DND-41 (cell line): ENCODE measurements around the gene OR6C4.
"Not testable (repeated sequence)": the region's sequence is repeated elsewhere in the genome, so short reads cannot be mapped to it uniquely, and the experiment has no call there.

Experiments
- ATAC-seq: fragments of 200-7000 bp; cut with Tn5 transposase; 3 replicates; pipeline ENCODE4 v1.9.1; 2021; ENCODE audit warnings: low read depth; ENCODE audit not compliant: insufficient read depth
- DNase-seq: peaks from one replicate; pipeline ENCODE4 v3.0.0-alpha.2; 2020
- H2AFZ ChIP-seq: 2 replicates; pipeline ENCODE4 v1.6.0; 2012; ENCODE audit warnings: low read depth, low read length
- H3K27ac ChIP-seq: 2 replicates; pipeline ENCODE4 v1.5.1; 2012; ENCODE audit warnings: low read length, inconsistent platforms
- H3K27me3 ChIP-seq: fragments of 200-600 bp; sonication (generic); 2 replicates; pipeline ENCODE4 v1.6.0; 2012; ENCODE audit warnings: low read length, mild to moderate bottlenecking, inconsistent platforms; ENCODE audit not compliant: insufficient read depth, poor library complexity
- H3K36me3 ChIP-seq: 2 replicates; pipeline ENCODE4 v1.5.1; 2012; ENCODE audit warnings: low read length, inconsistent platforms; ENCODE audit not compliant: insufficient read depth
- H3K4me1 ChIP-seq: 2 replicates; pipeline ENCODE4 v1.5.1; 2012; ENCODE audit warnings: mild to moderate bottlenecking, low read length; ENCODE audit not compliant: insufficient read depth
- H3K4me2 ChIP-seq: 2 replicates; pipeline ENCODE4 v1.6.0; 2012; ENCODE audit warnings: mild to moderate bottlenecking, moderate library complexity, low read length, inconsistent platforms; ENCODE audit not compliant: insufficient read depth
- H3K4me3 ChIP-seq, 2 experiments: fragments of 200-600 bp in 1 of 2; shearing (Covaris generic) in 1 of 2; 2 replicates each; pipeline ENCODE4 v1.5.1; 2012 to 2016; ENCODE audit warnings: inconsistent platforms in 2 of 2, low read length in 2 of 2, mild to moderate bottlenecking in 2 of 2, low read depth in 1 of 2, moderate library complexity in 1 of 2
- H3K79me2 ChIP-seq: 2 replicates; pipeline ENCODE4 v1.6.0; 2012; ENCODE audit warnings: low read length, inconsistent platforms; ENCODE audit not compliant: insufficient read depth
- H3K9ac ChIP-seq: 2 replicates; pipeline ENCODE4 v1.6.0; 2012; ENCODE audit warnings: low read depth, mild to moderate bottlenecking, inconsistent platforms, low read length, moderate library complexity
- H3K9me3 ChIP-seq: 2 replicates; pipeline ENCODE4 v1.5.1; 2012; ENCODE audit warnings: low read length, moderate library complexity, mild to moderate bottlenecking, inconsistent platforms; ENCODE audit not compliant: insufficient read depth, severe bottlenecking
- H4K20me1 ChIP-seq: 2 replicates; pipeline ENCODE4 v1.6.0; 2012; ENCODE audit warnings: low read length; ENCODE audit not compliant: insufficient read depth
- CTCF ChIP-seq: IDR thresholded peaks from 2 replicates; pipeline ENCODE4 v1.5.1; 2012; ENCODE audit warnings: borderline replicate concordance, low read length, moderate library complexity, mild to moderate bottlenecking; ENCODE audit not compliant: poor library complexity, severe bottlenecking; ENCODE audit errors: extremely low read depth
- EZH2 ChIP-seq: IDR thresholded peaks from 3 replicates; pipeline ENCODE4 v1.6.1; 2012; ENCODE audit warnings: borderline replicate concordance, low read depth, mild to moderate bottlenecking, moderate library complexity, low read length, inconsistent platforms; ENCODE audit not compliant: severe bottlenecking

Gene OR6C4

GRCh38 chr12:55516391-55516790 lies 33.0 kb upstream of the OR6C4 start:
- Histone ChIP-seq H3K79me2 (no peaks in the 10 kb centered on the region), H3K4me3 (no peak overlapping the region), H3K9me3 (no peaks in the 10 kb centered on the region), H3K9ac (no peak overlapping the region), H4K20me1 (no peaks in the 10 kb centered on the region), H3K27ac (no peak overlapping the region), H3K4me2 (no peak overlapping the region), H2AFZ (no peak overlapping the region), H3K36me3 (no peaks in the 10 kb centered on the region), H3K4me1 (no peaks in the 10 kb centered on the region), H3K27me3 (no peaks in the 10 kb centered on the region)
- ATAC-seq (no peak), DNase-seq (no peak)
- no peak for TF ChIP-seq CTCF
- TF ChIP-seq EZH2: no peak

GRCh38 chr12:55548235-55548634 lies 1.2 kb upstream of the OR6C4 start:
- ATAC-seq, H3K36me3 ChIP-seq, H3K4me3 ChIP-seq, H3K79me2 ChIP-seq, DNase-seq, H3K27ac ChIP-seq, H3K4me2 ChIP-seq, H2AFZ ChIP-seq, H3K4me1 ChIP-seq, H3K9ac ChIP-seq, H3K27me3 ChIP-seq, H4K20me1 ChIP-seq, H3K9me3 ChIP-seq: not testable (repeated sequence)

GRCh38 chr12:55548756-55549155 lies 646 bp upstream of the OR6C4 start:
- DNase-seq: no peak

GRCh38 chr12:55554296-55554695 lies 4.9 kb downstream of the OR6C4 start:
- Histone ChIP-seq H3K27ac (no peak overlapping the region), H3K4me2 (no peak overlapping the region), H4K20me1 (no peaks in the 10 kb centered on the region), H3K9me3 (peaks cover 4% of the 10 kb centered on the region), H2AFZ (no peak overlapping the region), H3K79me2 (no peaks in the 10 kb centered on the region), H3K9ac (no peak overlapping the region), H3K4me3 (no peak overlapping the region), H3K36me3 (no peaks in the 10 kb centered on the region), H3K27me3 (peaks cover 5% of the 10 kb centered on the region), H3K4me1 (no peaks in the 10 kb centered on the region)
- DNase-seq: no peak
- no peak for TF ChIP-seq EZH2
- no peak for TF ChIP-seq CTCF
- no peak for ATAC-seq

More at GRCh38 chr12:55548756-55549155, 646 bp upstream of the OR6C4 start:
- Histone ChIP-seq H3K27me3 (peaks cover 5% of the 10 kb centered on the region), H3K4me3 (no peak overlapping the region), H3K36me3 (no peaks in the 10 kb centered on the region), H3K4me1 (no peaks in the 10 kb centered on the region), H3K79me2 (no peaks in the 10 kb centered on the region), H3K27ac (no peak overlapping the region), H3K4me2 (no peak overlapping the region), H3K9me3 (no peaks in the 10 kb centered on the region), H3K9ac (no peak overlapping the region), H4K20me1 (no peaks in the 10 kb centered on the region), H2AFZ (no peak overlapping the region)
- TF ChIP-seq EZH2: no peak
- TF ChIP-seq CTCF: no peak
- ATAC-seq: no peak

GRCh38 chr12:55570060-55570459 lies 20.7 kb downstream of the OR6C4 start:
- ATAC-seq, H3K27me3 ChIP-seq, H3K79me2 ChIP-seq, H3K27ac ChIP-seq, H3K4me1 ChIP-seq, H3K36me3 ChIP-seq, H2AFZ ChIP-seq, H3K4me3 ChIP-seq, DNase-seq, H4K20me1 ChIP-seq, H3K9ac ChIP-seq, H3K4me2 ChIP-seq: not testable (repeated sequence)
- peaks cover 18% of the 10 kb centered on the region for H3K9me3 ChIP-seq

GRCh38 chr12:55570689-55571088 lies 21.3 kb downstream of the OR6C4 start:
- not testable (repeated sequence) for H4K20me1 ChIP-seq, H3K9ac ChIP-seq, H3K4me2 ChIP-seq, H3K27ac ChIP-seq, H3K27me3 ChIP-seq, H3K36me3 ChIP-seq, ATAC-seq, H2AFZ ChIP-seq, H3K79me2 ChIP-seq, H3K4me1 ChIP-seq, H3K4me3 ChIP-seq, DNase-seq
- H3K9me3 ChIP-seq: peaks cover 18% of the 10 kb centered on the region
